Natural killer cell (primary cell): ENCODE measurements around the gene GHITM. TPM values are rescaled to one million over a fixed set of nuclear protein-coding genes. Genes with fewer than 3 reads are reported as not detected.

Source experiments
- ATAC-seq, 3 donors: fragments of 150-1000 bp in 2 of 3; fragments of 200-7000 bp in 1 of 3; cut with Tn5 transposase; 1 replicate in 1 of 3; 2 replicates in 2 of 3; pipeline ENCODE4 v1.10.0; 2021; ENCODE audit warnings: mild to moderate bottlenecking in 2 of 3, moderate library complexity in 2 of 3
- DNase-seq, 2 donors: peaks; one replicate each; pipeline versions ENCODE4 v3.0.0 to v3.0.0-alpha.2; 2013 to 2021; ENCODE audit warnings: mixed read lengths in 1 of 2
- H3K27ac ChIP-seq: one replicate; pipeline ENCODE4 v1.5.1; 2013; ENCODE audit warnings: mild to moderate bottlenecking, low read length
- H3K27me3 ChIP-seq: one replicate; pipeline ENCODE4 v1.6.1; 2013; ENCODE audit warnings: low read length; ENCODE audit not compliant: control insufficient read depth, insufficient read depth
- H3K36me3 ChIP-seq: one replicate; pipeline ENCODE4 v1.6.1; 2013; ENCODE audit warnings: low read length; ENCODE audit not compliant: control insufficient read depth, insufficient read depth
- H3K4me1 ChIP-seq: one replicate; pipeline ENCODE4 v1.6.1; 2013; ENCODE audit warnings: low read length; ENCODE audit not compliant: control insufficient read depth, insufficient read depth
- H3K4me3 ChIP-seq: one replicate; pipeline ENCODE4 v1.5.1; 2013; ENCODE audit warnings: low read length
- H3K9me3 ChIP-seq: one replicate; pipeline ENCODE4 v1.6.1; 2013; ENCODE audit warnings: low read length; ENCODE audit not compliant: control insufficient read depth, insufficient read depth
- H3K27ac Mint-ChIP-seq, 2 donors: one replicate each; pipeline ENCODE4 v1.8.0; 2022; ENCODE audit warnings: mild to moderate bottlenecking in 2 of 2, mixed read lengths in 2 of 2, moderate library complexity in 1 of 2
- H3K27me3 Mint-ChIP-seq, 2 donors: one replicate each; pipeline ENCODE4 v1.8.0; 2022; ENCODE audit warnings: low read depth in 2 of 2, mixed read lengths in 2 of 2
- H3K36me3 Mint-ChIP-seq: one replicate; pipeline ENCODE4 v1.8.0; 2022; ENCODE audit warnings: mixed read lengths
- H3K4me1 Mint-ChIP-seq, 2 donors: one replicate each; pipeline ENCODE4 v1.8.0; 2022; ENCODE audit warnings: mixed read lengths in 2 of 2
- H3K4me3 Mint-ChIP-seq: one replicate; pipeline ENCODE4 v1.8.0; 2022; ENCODE audit warnings: mild to moderate bottlenecking, moderate library complexity, mixed read lengths
- H3K9me3 Mint-ChIP-seq, 2 donors: one replicate each; pipeline ENCODE4 v1.8.0; 2022; ENCODE audit warnings: mixed read lengths in 2 of 2
- CTCF ChIP-seq: fragments of 200-600 bp; IDR thresholded peaks from one replicate; pipeline ENCODE4 v1.8.0; 2022; ENCODE audit warnings: antibody characterized with exemption
- WGBS: methylation state at CpG from one replicate; pipeline ENCODE4 v1.1.7; 2013; ENCODE audit warnings: missing lambda C conversion rate; ENCODE audit not compliant: insufficient coverage; 5-methylcytosine and 5-hydroxymethylcytosine counted together
- intact Hi-C: fragments of 100-400 bp; cut with micrococcal nuclease; formaldehyde crosslinking; loops from one replicate; pipeline ENCODE4 v1.14.2; 2022
- total RNA-seq, 4 donors: library from RNA; stranded (reverse); fragments of 120-200 nt in 1 of 4; gene quantifications; one replicate each; pipeline versions ENCODE4 v1.2.3 to v1.2.4, GENCODE V29; 2013 to 2022

The GHITM gene
- total RNA-seq, 3 donors from 2014 or later (not counting 1 experiment from before 2014, with no cell fraction given) = 84.3 to 89.3 (median 87.9) TPM

- ATAC-seq (no peak), DNase-seq (no peak)
- no peak for TF ChIP-seq CTCF
- no peak overlapping the region for H3K4me3 ChIP-seq
- peaks cover 53% of the 10 kb centered on the region for H3K4me1 ChIP-seq
- intact Hi-C loops = loop anchor here (5.0 kb wide), 1 partner anchor 156 kb away; no protein-coding TSS in a partner anchor
- peak overlapping the region; percentile 76 for H3K4me3 Mint-ChIP-seq
- 91% methylated on average over 4 of the region's 4 CpGs for WGBS
- H3K27ac ChIP-seq = peak overlapping the region; percentile 67
- no peaks in the 10 kb centered on the region for H3K9me3 ChIP-seq
- no peaks in the 10 kb centered on the region for H3K27me3 Mint-ChIP-seq
- H3K36me3 ChIP-seq = no peaks in the 10 kb centered on the region
- H3K4me1 Mint-ChIP-seq = peaks cover 4 to 10% of the 10 kb centered on the region in 2 donors
- H3K9me3 Mint-ChIP-seq = no peaks in the 10 kb centered on the region
- no peaks in the 10 kb centered on the region for H3K27me3 ChIP-seq
- no peak overlapping the region for H3K27ac Mint-ChIP-seq
- H3K36me3 Mint-ChIP-seq = no peaks in the 10 kb centered on the region
Measured at GRCh38 chr10:84176351-84176750, 37.0 kb downstream of the GHITM start.

GRCh38 chr10:84176836-84177474 lies 37.6 kb downstream of the GHITM start:
- DNase-seq = no peak
- no peak for TF ChIP-seq CTCF
- H3K9me3 ChIP-seq = no peaks in the 10 kb centered on the region
- peaks cover 53% of the 10 kb centered on the region for H3K4me1 ChIP-seq
- no peak overlapping the region for H3K4me3 ChIP-seq
- H3K4me1 Mint-ChIP-seq = peaks cover 4 to 10% of the 10 kb centered on the region in 2 donors
- no peaks in the 10 kb centered on the region for H3K9me3 Mint-ChIP-seq
- peak overlapping the region; percentile 76 for H3K4me3 Mint-ChIP-seq
- ATAC-seq = peak in 2 of 3 donors; percentile 9 to 12
- H3K27me3 ChIP-seq = no peaks in the 10 kb centered on the region
- intact Hi-C loops = loop anchor here (5.0 kb wide), 1 partner anchor 155 kb away; no protein-coding TSS in a partner anchor
- WGBS = 82% methylated on average over 4 of the region's 4 CpGs
- H3K36me3 Mint-ChIP-seq = no peaks in the 10 kb centered on the region
- H3K27ac Mint-ChIP-seq = no peak overlapping the region
- peak overlapping the region; percentile 67 for H3K27ac ChIP-seq
- no peaks in the 10 kb centered on the region for H3K27me3 Mint-ChIP-seq
- no peaks in the 10 kb centered on the region for H3K36me3 ChIP-seq

GRCh38 chr10:84177541-84178141 lies 38.3 kb downstream of the GHITM start:
- Mint-ChIP-seq H3K4me1 (peaks cover 4 to 10% of the 10 kb centered on the region in 2 donors), H3K4me3 (no peak overlapping the region), H3K36me3 (no peaks in the 10 kb centered on the region), H3K27me3 (no peaks in the 10 kb centered on the region), H3K9me3 (no peaks in the 10 kb centered on the region), H3K27ac (no peak overlapping the region)
- ATAC-seq (peak; percentile 87 to 95 (median 94)), DNase-seq (peak; percentile 61 to 78)
- H3K4me1 ChIP-seq = peaks cover 49% of the 10 kb centered on the region
- 20% methylated on average over 7 of the region's 8 CpGs for WGBS
- peak overlapping the region; percentile 67 for H3K27ac ChIP-seq
- intact Hi-C loops = loop anchor here (5.0 kb wide), 1 partner anchor 155 kb away; no protein-coding TSS in a partner anchor
- H3K9me3 ChIP-seq = no peaks in the 10 kb centered on the region
- no peak for TF ChIP-seq CTCF
- H3K4me3 ChIP-seq = no peak overlapping the region
- H3K36me3 ChIP-seq = no peaks in the 10 kb centered on the region
- H3K27me3 ChIP-seq = no peaks in the 10 kb centered on the region
